Measurements from ENCODE around the gene GPAM.

GPAM gene

DNA sequence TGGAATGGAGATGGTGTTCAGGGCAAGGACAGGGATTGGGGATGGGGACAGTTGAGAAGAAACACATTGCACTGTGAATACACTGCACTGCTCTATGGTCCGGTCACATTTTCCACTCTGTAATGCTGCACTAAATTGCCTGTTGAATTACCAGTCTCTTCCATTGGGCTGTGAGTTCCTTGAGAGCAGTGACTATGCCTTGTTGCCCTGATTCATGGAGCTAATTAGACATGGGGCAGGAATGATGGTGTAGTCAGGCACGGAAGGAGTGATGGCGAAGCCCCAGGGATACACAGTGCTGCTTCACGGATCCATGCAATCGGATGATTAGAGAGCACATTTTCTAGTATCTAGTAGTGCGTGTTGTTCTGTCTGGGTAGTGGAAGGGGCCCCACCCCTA is 25.4 kb upstream of the GPAM start:
- H3K27me3 ChIP-seq: no peaks in the 10 kb centered on the region
- H3K9me3 ChIP-seq: no peaks in the 10 kb centered on the region
- no peak overlapping the region for H3K4me3 ChIP-seq
- no peak for DNase-seq
- H3K4me1 ChIP-seq: peaks cover 0 to 33% (median 22%) of the 10 kb centered on the region in 4 donors
- peak overlapping the region; percentile 28 to 58 for H3K27ac ChIP-seq
- intact Hi-C loops (cut with DNase I; ENCODE audit: low total_unique reads): no loop called here
- H3K36me3 ChIP-seq: no peaks in the 10 kb centered on the region
- no peak for TF ChIP-seq CTCF (IDR thresholded peaks at IDR 0.05)

DNA sequence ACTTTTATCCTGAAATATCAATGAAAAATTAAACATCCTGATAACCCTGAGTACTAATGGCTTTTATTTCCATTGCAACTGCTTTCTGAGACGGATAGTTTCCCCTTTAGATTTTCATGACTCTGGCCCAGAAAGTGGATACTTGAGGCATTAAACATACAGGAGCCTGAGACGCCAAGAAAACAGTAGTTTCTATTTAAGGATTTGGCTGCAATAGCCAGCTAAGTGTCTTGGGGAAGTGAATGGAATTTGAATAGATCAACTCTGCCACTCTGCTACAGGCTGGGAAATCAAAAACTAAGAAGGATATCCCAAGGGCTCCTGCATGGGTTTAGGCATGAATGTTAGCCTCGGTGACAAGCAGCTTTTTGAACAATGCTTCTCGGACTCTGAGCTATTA is 24.7 kb upstream of the GPAM start:
- TF ChIP-seq CTCF (IDR thresholded peaks at IDR 0.05): no peak
- no peaks in the 10 kb centered on the region for H3K27me3 ChIP-seq
- no peak overlapping the region for H3K4me3 ChIP-seq
- H3K9me3 ChIP-seq: no peaks in the 10 kb centered on the region
- intact Hi-C loops (cut with DNase I; ENCODE audit: low total_unique reads): no loop called here
- no peaks in the 10 kb centered on the region for H3K36me3 ChIP-seq
- DNase-seq: no peak
- peaks cover 0 to 33% (median 22%) of the 10 kb centered on the region in 4 donors for H3K4me1 ChIP-seq
- peak overlapping the region; percentile 28 to 58 for H3K27ac ChIP-seq

- Histone ChIP-seq H3K4me3 (no peak overlapping the region), H3K27me3 (no peaks in the 10 kb centered on the region), H3K36me3 (no peaks in the 10 kb centered on the region), H3K27ac (no peak overlapping the region), H3K9me3 (no peaks in the 10 kb centered on the region), H3K4me1 (peaks cover 0 to 15% (median 8%) of the 10 kb centered on the region in 4 donors)
- TF ChIP-seq CTCF (IDR thresholded peaks at IDR 0.05): no peak
- intact Hi-C loops (cut with DNase I; ENCODE audit: low total_unique reads): no loop called here
- no peak for DNase-seq
Measured at GRCh38 chr10:112203328-112204076, 19.9 kb upstream of the GPAM start.

DNA sequence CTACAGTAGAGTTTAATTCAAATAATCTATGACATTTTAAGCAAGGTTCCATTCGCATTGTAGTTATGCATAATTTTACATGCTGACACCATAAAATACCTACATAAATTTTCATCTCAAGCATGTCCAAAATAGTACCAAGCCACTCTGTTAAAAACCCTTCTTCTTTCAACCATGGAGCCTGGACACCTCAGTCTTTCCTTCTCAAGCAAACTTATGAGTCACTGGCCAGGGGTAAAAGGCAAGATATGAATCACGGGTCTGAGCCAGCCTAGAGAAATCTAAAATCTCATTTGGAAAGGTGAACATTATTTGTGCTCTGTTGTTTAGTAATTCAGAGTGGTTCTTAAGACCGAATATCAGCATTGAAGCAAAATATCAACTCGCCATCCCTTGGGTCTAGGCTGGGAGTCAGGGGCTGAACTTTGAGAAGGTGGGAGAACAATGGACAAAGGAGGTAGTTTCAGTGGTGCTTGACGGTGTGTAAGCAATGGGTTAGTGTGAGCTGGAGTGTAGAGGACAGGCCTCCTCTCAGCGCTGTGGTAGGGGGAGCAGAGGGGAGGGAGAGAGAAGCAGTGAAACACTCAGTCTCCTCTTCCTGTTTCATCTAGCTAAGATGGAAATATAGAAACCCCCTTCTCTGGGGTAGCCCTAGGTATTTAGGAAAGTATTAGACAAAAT is 19.1 kb upstream of the GPAM start:
- intact Hi-C loops (cut with DNase I; ENCODE audit: low total_unique reads): no loop called here

DNA sequence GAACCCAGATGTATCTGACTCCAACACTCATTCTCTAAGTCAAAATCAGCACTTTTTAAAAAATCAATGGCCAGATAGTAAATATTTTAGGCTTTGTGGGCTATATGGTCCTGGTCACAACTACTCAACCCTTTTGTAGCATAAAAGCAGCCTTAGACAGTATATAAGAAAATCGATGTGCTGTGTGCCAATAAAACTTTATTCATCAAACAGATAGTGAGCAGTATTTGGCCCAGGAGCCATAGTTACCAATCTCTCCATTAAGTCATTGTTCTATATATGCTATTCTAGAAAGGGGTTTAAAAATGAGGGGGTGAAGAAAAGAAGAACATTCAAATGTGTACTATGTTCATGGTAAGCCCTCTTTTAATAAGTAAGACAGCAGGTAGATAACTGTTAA is 18.5 kb upstream of the GPAM start:
- Histone ChIP-seq H3K27ac (no peak overlapping the region), H3K9me3 (no peaks in the 10 kb centered on the region), H3K4me1 (peaks cover 0 to under 1% (median 0%) of the 10 kb centered on the region in 4 donors), H3K36me3 (no peaks in the 10 kb centered on the region), H3K4me3 (no peak overlapping the region), H3K27me3 (no peaks in the 10 kb centered on the region)
- intact Hi-C loops (cut with DNase I; ENCODE audit: low total_unique reads): no loop called here
- DNase-seq: no peak
- no peak for TF ChIP-seq CTCF (IDR thresholded peaks at IDR 0.05)

More for the DNA sequence above, 19.1 kb upstream of the GPAM start:
- Histone ChIP-seq H3K9me3 (no peaks in the 10 kb centered on the region), H3K27ac (no peak overlapping the region), H3K4me3 (no peak overlapping the region), H3K4me1 (peaks cover 0 to 7% (median 1%) of the 10 kb centered on the region in 4 donors), H3K36me3 (no peaks in the 10 kb centered on the region), H3K27me3 (no peaks in the 10 kb centered on the region)
- no peak for TF ChIP-seq CTCF (IDR thresholded peaks at IDR 0.05)
- DNase-seq: no peak
